K562 (cell line): ENCODE results near the gene SAMD4A. TPM values are rescaled to one million over a fixed set of nuclear protein-coding genes. Genes with fewer than 3 reads are reported as not detected.

ENCODE experiments used
- ATAC-seq: fragments of 200-7000 bp; cut with Tn5 transposase; 3 replicates; pipeline ENCODE4 v1.9.1; 2020; ENCODE audit warnings: moderate library complexity
- BruUV-seq: library from RNA; stranded (reverse); fragments of 400-500 nt; replicated peaks from 2 replicates; lab custom pipeline; 2021; lab: Mats Ljungman, UMichigan
- CTCF ChIA-PET: fragments of 300-600 bp; formaldehyde crosslinking; extraction: SDS; loops from one replicate; lab custom pipeline; 2021; ENCODE audit warnings: low intra/inter-chr PET ratio; lab: Yijun Ruan, JAX
- POLR2A ChIA-PET: fragments of 300-600, 350-650 bp; sonication (Branson Sonifier 250); formaldehyde crosslinking; extraction: SDS; loops from one replicate; lab custom pipeline; 2021; ENCODE audit warnings: antibody characterized with exemption, inconsistent platforms; lab: Yijun Ruan, JAX
- DNase-seq, 4 experiments: peaks; one replicate each; pipeline versions ENCODE4 v3.0.0 to v3.0.0-alpha.2; 2011 to 2018; ENCODE audit warnings: low spot score in 3 of 4, mixed read lengths in 3 of 4; ENCODE audit errors: extremely low read depth in 1 of 4
- FAIRE-seq: peaks from 2 replicates; lab custom pipeline; 2011; peaks lifted over from hg19 to GRCh38; lab: Jason Lieb, UNC
- H2AFZ ChIP-seq: 2 replicates; pipeline ENCODE4 v1.6.0; 2011; ENCODE audit warnings: low read depth, low read length, control low read depth, inconsistent platforms
- H3K27ac ChIP-seq: fragments of 200-600 bp; 3 replicates; pipeline ENCODE4 v1.8.0; 2011; ENCODE audit warnings: low read depth, mild to moderate bottlenecking, control low read depth, inconsistent platforms, low read length, moderate library complexity, mixed read lengths; ENCODE audit errors: extremely low read depth
- H3K27me3 ChIP-seq, 2 experiments: fragments of 300-600 bp in 1 of 2; 2 replicates in 1 of 2; 3 replicates in 1 of 2; pipeline versions ENCODE4 v1.6.0 to v1.8.0; 2011; ENCODE audit warnings: inconsistent platforms in 2 of 2, low read length in 2 of 2, mild to moderate bottlenecking in 1 of 2, mixed read lengths in 1 of 2, moderate library complexity in 1 of 2; ENCODE audit not compliant: control insufficient read depth in 2 of 2, insufficient read depth in 2 of 2
- H3K36me3 ChIP-seq: fragments of 300-600 bp; 3 replicates; pipeline ENCODE4 v1.8.0; 2011; ENCODE audit warnings: mild to moderate bottlenecking, low read length, inconsistent platforms; ENCODE audit not compliant: control insufficient read depth, insufficient read depth
- H3K4me1 ChIP-seq, 2 experiments: fragments of 200-600 bp in 1 of 2; replicated peaks in 1 of 2; 2 replicates in 1 of 2; 3 replicates in 1 of 2; pipeline versions ENCODE4 v1.5.1 to v1.8.0; 2011; ENCODE audit warnings: inconsistent platforms in 2 of 2, low read length in 2 of 2, mild to moderate bottlenecking in 1 of 2, mixed read lengths in 1 of 2, moderate library complexity in 1 of 2; ENCODE audit not compliant: control insufficient read depth in 2 of 2, insufficient read depth in 2 of 2
- H3K4me2 ChIP-seq: 2 replicates; pipeline ENCODE4 v1.6.1; 2011; ENCODE audit warnings: low read length, control low read depth, inconsistent platforms, mixed read lengths; ENCODE audit not compliant: insufficient read depth
- H3K4me3 ChIP-seq: fragments of 200-600 bp; sonication (generic), shearing (Covaris generic); 2 replicates; pipeline ENCODE4 v1.5.1; 2016; ENCODE audit warnings: control low read depth, inconsistent platforms
- H3K79me2 ChIP-seq: fragments of 200-600 bp; 3 replicates; pipeline ENCODE4 v1.8.0; 2011; ENCODE audit warnings: low read length, inconsistent platforms; ENCODE audit not compliant: control insufficient read depth, insufficient read depth
- H3K9ac ChIP-seq, 2 experiments: 2 replicates each; pipeline versions ENCODE4 v1.6.0 to v1.6.1; 2011; ENCODE audit warnings: low read depth in 2 of 2, low read length in 2 of 2, control low read depth in 1 of 2, inconsistent platforms in 1 of 2, mild to moderate bottlenecking in 1 of 2, mixed read lengths in 1 of 2; ENCODE audit not compliant: insufficient read depth in 1 of 2
- H3K9me1 ChIP-seq: one replicate; pipeline ENCODE4 v1.6.0; 2011; ENCODE audit warnings: inconsistent platforms, mild to moderate bottlenecking, low read length, moderate library complexity; ENCODE audit not compliant: control insufficient read depth, insufficient read depth
- H3K9me3 ChIP-seq: replicated peaks from 2 replicates; pipeline ENCODE4 v1.5.1; 2011; ENCODE audit warnings: low read depth, low read length, inconsistent platforms; ENCODE audit not compliant: control insufficient read depth, insufficient read depth
- H4K20me1 ChIP-seq: replicated peaks from 2 replicates; pipeline ENCODE4 v1.6.1; 2011; ENCODE audit warnings: low read length, inconsistent platforms, mixed read lengths; ENCODE audit not compliant: control insufficient read depth, insufficient read depth
- ARID1B ChIP-seq: fragments of 450-650 bp; IDR thresholded peaks from 2 replicates; pipeline ENCODE4 v1.6.1; 2016; ENCODE audit warnings: antibody characterized with exemption, mild to moderate bottlenecking, inconsistent platforms
- ARID2 ChIP-seq: fragments of 450-650 bp; IDR thresholded peaks from 2 replicates; pipeline ENCODE4 v1.6.1; 2017; ENCODE audit warnings: antibody characterized with exemption, mild to moderate bottlenecking
- SREBF2 ChIP-seq: sonication (generic); formaldehyde crosslinking; IDR thresholded peaks from 2 replicates; pipeline ENCODE4 v1.4.0; 2020; ENCODE audit warnings: mild to moderate bottlenecking, missing genetic modification reagents
- TAF1 ChIP-seq: IDR thresholded peaks from 2 replicates; pipeline ENCODE4 v1.6.1; 2011; ENCODE audit warnings: mild to moderate bottlenecking, low read length, moderate library complexity; ENCODE audit not compliant: insufficient read depth, control insufficient read depth, severe bottlenecking; ENCODE audit errors: extremely low read depth
- ZNF586 ChIP-seq: fragments of 450-650 bp; formaldehyde crosslinking; conservative IDR thresholded peaks from 2 replicates; pipeline ENCODE4 v1.4.0; 2020; ENCODE audit warnings: mild to moderate bottlenecking, moderate library complexity
- WGBS: fragments of 100-300 bp; shearing (Covaris generic); methylation state at CpG from one replicate; pipeline ENCODE4 v1.1.6; 2016; ENCODE audit warnings: low coverage, mixed read lengths; ENCODE audit not compliant: insufficient coverage; ENCODE audit errors: missing lambda C conversion rate; 5-methylcytosine and 5-hydroxymethylcytosine counted together
- in situ Hi-C: fragments of 300-500 bp; cut with MboI; formaldehyde crosslinking; loops from 4 replicates; pipeline ENCODE4 v1.15.0; 2018; ENCODE audit warnings: inconsistent platforms, mixed read lengths
- intact Hi-C: fragments of 100-400 bp; cut with micrococcal nuclease; formaldehyde crosslinking; loops from 2 replicates; pipeline ENCODE4 v1.14.2; 2022
- polyA plus RNA-seq, 8 experiments: library from polyadenylated mRNA; depleted of rRNA in 4 of 8; stranded (reverse) in 5 of 8; unstranded in 3 of 8; fragments of >200 nt; fragmentation: Nextera tagmentation in 2 of 8; fragmentation: Illumina TruSeq in 1 of 8; extraction: Ambion mirVana in 2 of 8; extraction: Trizol in 1 of 8; gene quantifications; 2 replicates each; pipeline versions ENCODE4 v1.2.1 to v1.2.3, GENCODE V29; 2011 to 2014; ENCODE audit warnings: inconsistent platforms in 1 of 8, missing spikeins in 1 of 8
- total RNA-seq, 7 experiments: library from RNA; depleted of rRNA in 6 of 7; stranded (reverse); fragments of >200 nt in 6 of 7; fragmentation: Illumina TruSeq in 2 of 7; extraction: Trizol in 2 of 7; gene quantifications; 2 replicates each; pipeline versions ENCODE4 v1.2.1 to v1.2.3, GENCODE V29; 2011 to 2021; ENCODE audit warnings: low replicate concordance in 1 of 7
- TF ChIP-seq, protein P1 (sequence below): fragments of 450-650 bp; formaldehyde crosslinking; IDR thresholded peaks from 2 replicates; pipeline ENCODE4 v1.4.0; 2022; ENCODE audit warnings: missing genetic modification characterization

The SAMD4A gene
- total and polyA plus RNA-seq, 9 of the 15 experiments (the other 6 are each of a cell fraction or from before 2014, with no cell fraction given): 0.66 to 6.8 (median 3.3) TPM

DNA sequence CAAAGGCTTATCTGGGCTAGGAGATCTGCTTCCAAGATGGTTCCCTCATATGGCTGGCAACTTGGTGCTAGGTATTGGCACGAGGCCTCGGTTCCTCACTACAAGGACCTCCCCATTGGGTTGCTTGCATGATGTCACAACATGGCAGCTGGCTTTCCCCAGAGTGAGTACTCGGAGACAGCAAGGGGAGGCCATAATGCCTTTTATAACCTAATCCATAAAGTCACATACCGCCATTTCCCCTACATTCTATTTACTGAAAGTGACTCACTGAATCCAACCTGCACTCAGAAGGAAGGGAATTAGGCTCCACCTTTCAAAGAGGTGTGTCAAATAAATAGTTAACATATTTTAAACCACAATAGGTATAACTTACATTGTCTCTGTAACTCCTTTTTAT, 130.9 kb downstream of the SAMD4A start:
- Histone ChIP-seq H3K79me2 (peaks cover 5% of the 10 kb centered on the region; the same call in 2 of the 3 replicates), H3K9ac (no peak overlapping the region), H3K4me1 (peaks cover 0 to 5% of the 10 kb centered on the region in 2 experiments; a peak in 3 of 5 replicates), H2AFZ (no peak overlapping the region), H4K20me1 (0 out of 2 replicates have a peak, but pooled peaks cover 4% of the 10 kb centered on the region), H3K36me3 (peaks cover 15% of the 10 kb centered on the region; the same call in 2 of the 3 replicates), H3K27me3 (no peaks in the 10 kb centered on the region), H3K9me1 (no peaks in the 10 kb centered on the region), H3K27ac (no peak overlapping the region), H3K4me2 (no peak overlapping the region), H3K4me3 (no peak overlapping the region), H3K9me3 (no peaks in the 10 kb centered on the region)
- DNase-seq (no peak), ATAC-seq (no peak), FAIRE-seq (no peak)
- TF ChIP-seq TAF1 (no peak), ZNF586 (CRISPR knock-in tag) (no peak), ARID1B (no peak), SREBF2 (no peak)
- WGBS: 77% methylated on average over 3 of the region's 4 CpGs
- intact Hi-C loops: loop anchor here (10.0 kb wide), 1 partner anchor 333 kb away; no protein-coding TSS in a partner anchor
- no TSS peak for BruUV-seq
- in situ Hi-C loops: no loop called here
- POLR2A ChIA-PET: no interaction called here
- CTCF ChIA-PET: no interaction called here

DNA sequence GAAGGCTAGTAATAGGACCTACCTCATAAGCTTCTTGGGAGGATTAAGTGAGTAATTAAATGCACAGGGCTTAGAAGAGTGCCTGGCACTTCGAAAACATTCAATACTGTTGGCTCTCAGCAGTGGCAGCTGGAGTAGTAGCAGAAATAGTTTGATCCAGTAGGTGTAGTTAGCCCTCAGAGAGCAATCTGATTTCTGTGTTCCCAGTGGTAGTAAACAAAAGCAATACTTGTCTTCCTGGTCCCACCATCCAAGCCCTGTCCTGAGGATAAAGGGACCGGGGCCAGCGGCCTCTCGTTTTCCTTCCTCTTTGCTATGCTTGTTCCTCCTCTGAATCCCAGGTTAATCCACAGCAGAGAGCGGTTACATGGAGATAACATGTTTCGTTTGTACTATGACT, 131.6 kb downstream of the SAMD4A start:
- TF ChIP-seq, protein P1, sequence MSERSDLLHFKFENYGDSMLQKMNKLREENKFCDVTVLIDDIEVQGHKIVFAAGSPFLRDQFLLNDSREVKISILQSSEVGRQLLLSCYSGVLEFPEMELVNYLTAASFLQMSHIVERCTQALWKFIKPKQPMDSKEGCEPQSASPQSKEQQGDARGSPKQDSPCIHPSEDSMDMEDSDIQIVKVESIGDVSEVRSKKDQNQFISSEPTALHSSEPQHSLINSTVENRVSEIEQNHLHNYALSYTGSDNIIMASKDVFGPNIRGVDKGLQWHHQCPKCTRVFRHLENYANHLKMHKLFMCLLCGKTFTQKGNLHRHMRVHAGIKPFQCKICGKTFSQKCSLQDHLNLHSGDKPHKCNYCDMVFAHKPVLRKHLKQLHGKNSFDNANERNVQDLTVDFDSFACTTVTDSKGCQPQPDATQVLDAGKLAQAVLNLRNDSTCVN (CRISPR knock-in tag): no peak
- no peak for TF ChIP-seq ARID2
- no peak overlapping the region for H3K4me3 ChIP-seq
- POLR2A ChIA-PET: no interaction called here
- 0 out of 2 replicates have a peak, but pooled peaks cover 4% of the 10 kb centered on the region for H4K20me1 ChIP-seq
- intact Hi-C loops: loop anchor here (10.0 kb wide), 1 partner anchor 334 kb away; no protein-coding TSS in a partner anchor
- DNase-seq (no peak), ATAC-seq (no peak), FAIRE-seq (no peak)
- WGBS: 66% methylated on average over 6 of the region's 6 CpGs
- no peaks in the 10 kb centered on the region for H3K9me3 ChIP-seq
- CTCF ChIA-PET: interaction anchor here (0.6 kb wide), 1 partner anchor 74 kb away, joined by 3 read pairs; no protein-coding TSS in a partner anchor
- no peaks in the 10 kb centered on the region for H3K9me1 ChIP-seq
- in situ Hi-C loops: no loop called here
- H3K4me1 ChIP-seq: peaks cover 0 to 5% of the 10 kb centered on the region in 2 experiments; a peak in 3 of 5 replicates
- H3K27me3 ChIP-seq: no peaks in the 10 kb centered on the region
- H3K36me3 ChIP-seq: peaks cover 18% of the 10 kb centered on the region; the same call in 2 of the 3 replicates
- BruUV-seq: no TSS peak
- H3K79me2 ChIP-seq: peaks cover 5% of the 10 kb centered on the region; the same call in 2 of the 3 replicates
- no peak overlapping the region for H3K4me2 ChIP-seq
- H2AFZ ChIP-seq: no peak overlapping the region
- H3K9ac ChIP-seq: no peak overlapping the region
- H3K27ac ChIP-seq: no peak overlapping the region
